NK-92 (cell line): ENCODE results near the gene ILDR1.

Experiments used
- DNase-seq: peaks from one replicate; lab custom pipeline; 2025; ENCODE audit not compliant: unreplicated experiment; lab: John Stamatoyannopoulos, UW

Gene ILDR1

DNA sequence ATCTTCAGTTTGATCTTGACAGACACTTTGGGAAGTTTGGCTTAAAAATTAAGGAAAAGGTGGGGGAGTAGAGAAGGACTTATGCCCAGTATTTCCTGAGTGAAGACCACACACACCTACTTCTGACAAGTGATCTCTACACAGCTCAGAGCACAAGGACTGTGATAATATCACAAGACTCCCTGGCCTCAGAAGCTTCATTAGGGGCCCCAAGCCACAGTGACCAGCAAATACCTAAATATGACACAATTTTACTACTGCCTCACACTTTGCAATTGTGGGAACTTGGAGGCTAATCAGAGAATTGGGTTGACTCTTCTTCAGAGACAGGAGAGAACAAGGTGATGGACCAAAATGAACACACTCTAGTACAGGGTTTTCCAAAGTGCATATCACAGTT lies 2.6 kb downstream of the ILDR1 start:
- no peak for DNase-seq

DNA sequence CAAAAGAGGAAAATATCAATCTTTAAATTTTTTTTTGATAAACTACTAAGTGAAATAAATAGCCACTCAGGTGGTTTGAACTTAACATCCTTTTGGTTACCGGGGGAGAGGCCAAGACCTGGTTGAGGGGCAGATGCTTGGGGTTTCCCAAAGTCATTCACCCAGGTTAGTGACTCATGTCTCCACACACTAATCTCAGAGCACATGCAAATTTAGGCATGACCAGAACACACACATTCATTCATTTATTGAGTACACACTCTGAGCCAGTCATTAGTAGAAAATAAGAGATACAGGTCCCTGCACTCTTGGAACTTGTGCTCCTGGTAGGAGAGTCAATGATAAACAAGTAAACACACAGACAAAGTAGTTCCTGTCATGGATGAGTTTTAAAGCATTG lies 7.3 kb downstream of the ILDR1 start:
- no peak for DNase-seq

DNA sequence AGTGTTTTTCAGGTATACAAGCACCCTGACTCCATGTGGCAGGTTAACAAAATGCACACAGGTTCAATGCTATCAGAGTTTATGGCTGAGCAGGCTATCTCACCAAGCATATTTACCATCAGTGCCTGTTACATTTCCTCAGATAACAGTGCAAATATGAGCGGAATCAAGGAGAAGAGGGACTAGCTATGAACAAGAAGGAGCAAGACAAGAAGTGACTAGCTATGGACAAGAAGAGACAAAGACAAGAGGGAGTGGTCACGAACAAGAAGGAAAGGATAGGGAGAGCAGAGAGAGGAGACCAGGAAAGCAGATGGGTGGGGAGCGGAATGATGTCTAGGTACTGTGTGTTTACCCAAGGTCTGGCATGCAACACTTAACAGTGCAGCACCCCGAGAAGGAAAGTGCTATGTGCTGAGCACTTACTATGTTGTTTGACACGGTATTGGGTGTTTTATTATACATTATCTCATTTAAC lies 8.6 kb downstream of the ILDR1 start:
- DNase-seq, result no peak

DNA sequence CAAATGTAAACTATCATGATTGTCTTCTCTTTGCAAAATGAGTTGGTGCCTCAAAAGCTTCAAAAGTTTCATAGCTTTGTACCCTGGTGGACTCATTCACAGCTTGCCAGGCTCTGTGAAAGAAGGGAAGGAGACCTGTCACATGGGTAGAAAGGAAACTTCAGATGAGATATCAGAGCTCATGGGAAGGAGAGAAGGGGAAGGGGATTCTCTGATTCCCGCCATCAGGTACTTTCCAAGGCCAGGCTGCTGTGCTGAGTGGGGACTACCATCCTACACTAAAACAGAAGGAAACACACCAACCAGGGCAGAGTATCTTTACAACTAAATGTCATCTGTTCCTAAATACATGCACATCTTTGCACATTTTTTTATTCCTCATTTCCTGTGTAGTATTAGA lies 9.2 kb downstream of the ILDR1 start:
- no peak for DNase-seq

DNA sequence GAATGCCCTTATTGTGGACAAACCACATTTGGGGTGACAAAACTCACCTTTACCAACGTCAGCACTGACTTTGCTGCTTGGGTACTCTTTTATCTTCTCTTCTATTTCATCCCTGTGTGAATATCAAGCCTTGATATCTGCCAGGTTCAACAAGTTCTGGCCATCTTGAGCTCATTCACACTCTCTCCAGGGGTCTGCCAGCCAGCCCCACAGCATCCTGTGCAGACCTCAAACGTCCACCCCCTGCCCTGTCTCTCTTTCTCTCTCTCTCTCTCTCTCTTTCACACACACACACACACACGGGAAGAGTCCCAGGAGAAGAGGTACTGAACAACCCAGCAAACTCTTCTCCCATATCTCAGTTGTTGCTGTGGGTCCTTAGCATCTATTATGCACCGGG lies 10.7 kb downstream of the ILDR1 start:
- no peak for DNase-seq

DNA sequence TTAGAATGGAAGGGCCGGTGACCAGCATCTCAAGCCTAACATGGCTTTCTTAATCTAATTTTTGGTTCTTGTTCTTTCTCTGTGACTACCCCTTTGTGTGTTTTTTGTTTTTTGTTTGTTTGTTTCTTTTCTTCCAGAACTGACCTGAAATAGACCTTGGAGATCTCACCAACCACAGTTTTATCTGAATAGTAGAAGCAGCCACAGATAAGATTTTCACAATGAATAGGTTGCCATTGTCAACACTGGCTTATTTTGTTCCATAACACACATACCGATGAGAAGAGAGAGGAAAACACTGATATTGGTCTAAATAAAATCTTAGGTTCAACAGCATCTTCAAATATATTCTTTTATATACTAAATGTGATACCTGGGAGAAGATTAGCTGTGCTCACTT lies 11.5 kb downstream of the ILDR1 start:
- no peak for DNase-seq

DNA sequence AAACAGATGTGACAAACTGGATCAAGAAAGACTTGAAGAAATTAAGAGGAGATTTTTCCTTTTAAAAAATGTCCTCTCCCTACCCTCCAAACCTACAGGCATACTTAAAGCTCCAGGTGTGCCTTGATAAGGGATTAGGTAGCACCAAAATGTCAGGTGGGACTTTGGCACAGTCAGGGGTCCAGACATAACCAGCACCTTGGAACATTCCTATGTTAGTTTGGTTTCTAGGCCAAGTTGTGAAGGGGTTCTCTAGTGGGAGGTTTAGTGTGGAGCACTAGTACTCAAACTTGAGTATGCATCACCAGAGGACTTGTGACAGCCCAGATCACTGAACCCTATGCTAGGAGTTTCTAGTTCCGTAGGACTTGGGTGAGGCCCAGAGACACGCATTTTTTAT lies 13.9 kb downstream of the ILDR1 start:
- DNase-seq, result no peak

DNA sequence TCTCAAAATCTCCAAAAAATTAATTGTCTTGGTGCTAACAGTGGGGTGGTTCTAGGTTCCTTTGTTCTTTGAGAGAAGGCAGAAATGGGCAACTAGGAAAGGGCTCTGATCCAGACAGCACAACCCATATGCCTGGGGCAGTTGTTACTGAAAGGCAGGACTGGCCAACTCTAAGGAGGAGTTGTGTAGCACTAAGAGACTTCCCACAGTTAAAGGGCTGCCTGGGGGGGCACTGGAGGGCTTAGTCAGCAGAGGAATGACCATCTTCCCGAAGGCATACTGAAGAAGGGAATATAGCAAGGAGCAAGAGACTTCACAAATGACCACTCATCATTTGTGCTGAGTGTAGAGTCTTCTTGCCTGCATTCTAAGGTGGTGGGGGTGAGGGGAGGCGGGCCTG lies 15.8 kb downstream of the ILDR1 start:
- no peak for DNase-seq

DNA sequence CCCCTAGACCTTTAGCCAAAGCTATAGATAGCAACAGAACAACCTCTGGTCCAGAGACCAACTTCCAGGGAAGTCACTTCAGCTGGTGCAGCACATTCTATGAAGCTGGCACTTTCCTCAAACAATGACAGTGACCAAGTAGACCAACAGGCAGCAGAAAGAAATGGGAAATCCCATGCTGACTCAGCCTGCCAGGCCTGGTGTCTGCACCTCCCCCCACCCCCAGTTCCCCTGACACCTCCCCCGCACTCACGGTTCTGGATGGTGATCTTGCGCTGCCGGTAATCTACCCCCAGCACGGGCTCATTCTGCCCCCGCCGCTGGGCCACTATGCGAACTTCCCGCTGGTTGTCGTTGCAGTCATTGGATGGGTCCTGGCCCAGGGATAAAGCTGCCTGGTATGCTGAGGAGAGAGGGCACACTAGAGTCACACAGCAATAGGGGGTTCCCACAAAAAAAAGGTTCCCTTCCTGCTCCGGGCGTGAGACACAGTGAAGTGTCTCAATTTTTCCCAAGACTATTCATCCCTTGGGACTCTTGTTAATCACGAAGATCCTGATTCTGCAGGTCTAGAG lies 17.0 kb downstream of the ILDR1 start:
- DNase-seq, result no peak

DNA sequence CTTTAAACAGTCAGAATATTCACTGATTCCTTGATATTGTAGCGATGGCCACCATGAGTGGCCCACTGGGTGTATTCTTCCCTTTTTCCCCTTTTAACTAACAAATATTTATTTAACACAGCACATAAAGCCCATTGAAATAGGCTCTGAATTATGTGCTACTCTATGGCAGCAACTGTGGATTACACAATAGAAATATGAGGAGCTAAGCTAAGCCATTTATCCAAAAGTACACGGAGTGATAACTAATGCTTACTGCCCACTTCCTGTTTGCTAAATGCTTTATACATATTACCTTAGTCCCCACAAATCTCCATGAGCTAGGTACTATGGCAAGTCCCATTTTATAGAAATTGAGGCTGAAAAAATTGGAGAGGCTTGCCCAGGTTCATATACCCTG lies 17.9 kb downstream of the ILDR1 start:
- no peak for DNase-seq

DNA sequence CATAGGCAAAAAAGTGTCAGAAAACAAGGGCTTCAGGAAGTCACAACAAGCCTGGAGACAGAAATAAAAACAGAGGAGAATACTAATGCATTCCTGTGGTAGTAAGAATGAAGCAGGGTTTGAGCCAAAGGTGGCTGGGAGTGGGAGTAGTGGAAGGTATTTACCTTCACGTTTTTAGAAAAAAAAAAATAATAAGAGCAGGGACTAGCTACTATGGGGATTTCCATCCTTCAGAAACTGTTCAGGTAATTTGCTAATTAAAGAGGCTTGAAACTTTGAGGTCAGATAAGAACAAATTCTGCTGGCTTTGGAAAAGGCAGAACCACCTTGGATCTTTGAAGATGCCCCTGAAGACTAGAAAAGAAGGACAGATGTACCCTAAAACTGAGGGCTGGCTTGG lies 18.4 kb downstream of the ILDR1 start:
- no peak for DNase-seq

DNA sequence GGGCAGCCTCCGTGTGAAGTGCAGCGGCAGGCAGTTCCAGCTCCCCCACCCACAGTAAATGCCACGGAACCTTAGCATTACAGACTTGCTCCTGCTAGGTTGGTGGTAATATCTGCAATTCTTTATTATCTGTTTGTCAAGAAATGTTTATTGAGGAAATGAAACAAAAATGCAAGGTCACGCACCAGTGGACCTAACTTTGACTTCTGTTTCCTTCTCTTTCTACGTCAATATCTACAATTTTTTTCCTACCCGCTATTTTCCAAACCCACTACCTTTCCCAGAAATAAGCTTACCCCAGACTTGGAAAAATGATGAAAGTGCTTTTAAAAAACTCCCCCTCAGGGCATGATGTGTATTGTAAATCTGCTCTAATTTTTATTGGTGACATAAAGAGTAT lies 18.9 kb downstream of the ILDR1 start:
- no peak for DNase-seq

DNA sequence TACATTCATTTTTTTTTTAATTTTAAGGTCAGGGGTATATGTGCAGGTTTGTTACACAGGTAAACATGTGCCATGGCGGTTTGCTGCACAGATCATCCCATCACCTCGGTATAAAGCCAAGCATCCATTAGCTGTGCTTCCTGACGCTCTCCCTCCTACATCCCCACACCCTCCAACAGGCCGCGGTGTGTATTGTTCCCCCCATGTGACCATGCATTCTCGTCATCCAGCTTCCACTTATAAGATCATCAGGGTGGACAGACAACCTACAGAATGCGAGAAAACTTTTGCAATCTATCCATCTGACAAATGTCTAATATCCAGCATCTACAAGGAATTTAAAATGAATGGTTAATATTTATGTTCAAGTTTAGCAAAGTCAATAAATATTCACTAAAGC lies 19.4 kb downstream of the ILDR1 start:
- DNase-seq, result no peak

DNA sequence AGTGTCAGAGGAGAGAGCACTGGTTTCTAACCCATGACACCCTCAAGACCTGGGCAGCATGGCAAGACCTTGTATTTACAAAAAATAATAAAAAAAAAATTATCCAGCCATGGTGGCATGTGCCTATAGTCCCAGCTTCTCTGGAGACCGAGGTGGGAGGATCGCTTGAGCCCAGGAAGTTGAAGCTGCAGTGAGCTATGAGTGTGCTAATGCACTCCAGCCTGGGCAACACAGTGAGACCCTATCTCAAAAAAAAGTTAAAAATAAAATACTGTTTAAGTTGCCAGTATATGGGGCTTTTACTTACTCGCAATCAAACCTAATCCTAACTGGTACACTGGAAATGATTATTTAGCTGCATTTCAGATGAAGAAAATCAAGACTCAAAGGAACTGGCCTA lies 20.2 kb downstream of the ILDR1 start:
- DNase-seq, result no peak

DNA sequence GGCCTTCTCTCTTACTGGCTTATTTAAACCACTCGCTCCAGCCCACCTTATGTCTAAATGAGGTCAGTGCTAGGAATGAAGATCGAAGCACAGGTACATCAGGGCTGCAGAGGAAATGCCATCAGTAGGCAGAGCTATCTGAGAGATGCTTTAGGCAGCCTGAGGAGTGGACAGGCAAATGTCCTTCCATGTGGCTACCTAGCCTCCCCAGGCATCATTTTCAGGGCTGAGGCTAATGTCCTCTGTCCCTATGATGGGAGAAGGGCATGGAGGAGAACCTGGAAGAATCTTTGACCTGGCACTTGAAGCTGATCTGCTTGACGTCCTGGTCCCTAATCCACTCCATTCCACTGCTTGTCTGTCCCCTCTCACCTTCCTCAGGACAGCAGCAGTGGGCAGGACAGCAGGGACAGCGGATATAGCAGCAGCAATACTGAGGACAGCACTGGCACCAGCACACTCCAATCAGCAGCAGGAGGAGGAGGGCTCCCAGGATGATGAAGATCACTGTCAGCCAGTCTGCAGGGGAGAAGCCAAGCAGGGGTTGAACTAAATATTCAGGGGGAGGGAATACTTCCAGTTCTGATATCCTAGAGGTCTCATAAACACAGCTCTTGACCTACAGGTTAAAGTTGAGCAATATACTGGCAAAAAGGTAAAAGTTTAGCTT lies 21.0 kb downstream of the ILDR1 start:
- DNase-seq, result no peak

DNA sequence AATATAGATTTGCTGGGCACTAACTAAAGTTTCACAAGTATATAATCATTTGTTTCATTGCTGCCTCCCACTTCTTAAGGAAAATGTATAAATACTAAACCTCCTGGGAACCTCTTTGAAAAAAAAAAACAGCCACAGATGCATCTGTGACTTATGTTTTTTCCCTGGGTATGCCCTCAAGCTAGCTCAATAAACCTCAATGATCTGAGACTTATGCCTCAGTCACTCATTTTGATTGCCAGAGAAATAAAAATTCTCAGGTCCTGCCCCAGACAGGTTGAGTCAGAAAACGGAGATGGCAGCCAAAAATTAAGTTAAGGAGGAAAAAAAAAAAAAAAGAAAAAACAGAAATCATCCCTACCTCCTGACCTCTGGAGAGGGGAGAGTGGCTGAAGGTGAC lies 22.1 kb downstream of the ILDR1 start:
- no peak for DNase-seq

DNA sequence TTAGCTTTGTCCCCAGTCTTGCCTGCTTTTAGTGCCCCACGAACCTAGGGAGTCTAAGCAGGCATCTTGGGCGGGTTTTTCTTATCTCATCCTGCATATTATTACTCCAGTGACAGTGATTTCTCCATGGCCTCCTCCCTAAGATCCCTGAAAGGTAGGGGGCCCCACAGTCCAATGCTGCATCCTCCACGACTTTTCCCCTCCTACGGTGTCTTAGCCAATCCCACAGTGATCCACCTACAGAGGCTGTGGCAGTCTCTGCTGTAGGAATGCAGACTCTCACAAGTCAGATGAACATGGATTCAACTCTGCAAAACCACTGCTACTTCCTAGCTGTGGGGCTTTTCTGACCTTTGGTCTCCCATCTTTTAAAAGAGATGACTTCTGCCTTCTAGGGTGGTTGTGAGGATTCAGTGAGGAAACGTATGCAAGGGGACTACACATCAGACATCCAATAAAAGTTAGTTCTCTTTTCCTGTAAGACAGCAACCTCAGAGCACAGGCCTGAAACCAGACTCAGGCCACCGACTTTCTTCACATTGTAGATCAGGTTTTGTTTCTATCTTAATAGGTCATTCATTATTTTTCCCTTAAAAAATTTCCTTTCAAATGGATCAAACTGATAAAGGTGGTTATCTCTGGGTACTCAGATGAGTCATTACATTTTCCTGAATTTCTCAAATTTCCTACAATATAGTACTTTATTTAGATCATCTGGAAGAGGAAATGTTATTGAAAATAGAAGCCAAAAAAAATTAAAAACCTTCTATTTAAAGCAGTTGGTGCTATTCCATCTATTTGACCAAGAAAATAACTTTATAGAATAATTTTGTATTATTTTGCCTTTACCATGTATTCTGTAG lies 23.2 kb downstream of the ILDR1 start:
- no peak for DNase-seq

DNA sequence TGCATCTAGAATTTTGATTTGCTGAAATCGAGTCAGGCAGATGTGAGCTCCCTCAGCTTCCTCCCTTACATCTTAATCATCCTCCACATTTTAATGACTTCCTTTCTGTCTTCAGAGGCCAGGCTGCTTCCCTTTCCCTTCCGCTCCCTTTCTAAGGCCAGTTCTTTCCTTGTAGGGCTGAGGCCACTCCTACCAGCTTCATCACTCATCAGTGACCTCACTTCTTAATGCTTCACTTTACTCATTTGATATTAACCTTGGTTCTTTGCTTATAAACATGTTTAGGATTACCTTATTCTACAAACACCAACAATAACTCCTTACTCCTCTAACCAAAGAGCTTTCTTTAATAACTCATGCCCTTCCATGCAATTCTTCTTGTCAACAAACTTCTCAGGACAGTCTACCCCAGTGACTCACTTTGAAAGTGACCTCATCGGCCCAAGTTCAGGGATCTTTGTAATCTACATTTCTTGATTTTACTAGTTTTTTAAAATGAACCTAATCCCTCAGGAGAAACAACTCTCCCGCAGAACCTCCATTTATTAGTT lies 23.9 kb downstream of the ILDR1 start:
- DNase-seq, result no peak

DNA sequence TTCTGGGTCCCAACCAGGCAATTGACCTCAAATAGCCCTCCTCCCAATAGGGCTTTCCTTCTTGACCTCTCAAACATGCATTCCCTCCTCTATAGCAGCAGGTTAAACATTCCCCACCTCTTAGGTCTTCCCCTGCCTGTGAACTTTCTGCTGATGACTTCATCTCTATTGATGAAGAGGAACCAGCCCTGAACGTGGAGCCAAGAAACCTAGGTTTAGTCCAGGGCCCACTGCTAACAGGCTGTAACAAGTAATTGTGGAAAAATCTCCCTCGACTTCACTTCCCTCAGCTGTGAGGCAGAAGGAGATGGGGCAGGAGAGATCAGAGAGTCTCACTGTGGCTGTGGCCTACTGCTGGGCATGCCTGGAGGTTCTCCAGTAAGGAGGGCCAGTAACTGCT lies 24.7 kb downstream of the ILDR1 start:
- DNase-seq, result no peak

DNA sequence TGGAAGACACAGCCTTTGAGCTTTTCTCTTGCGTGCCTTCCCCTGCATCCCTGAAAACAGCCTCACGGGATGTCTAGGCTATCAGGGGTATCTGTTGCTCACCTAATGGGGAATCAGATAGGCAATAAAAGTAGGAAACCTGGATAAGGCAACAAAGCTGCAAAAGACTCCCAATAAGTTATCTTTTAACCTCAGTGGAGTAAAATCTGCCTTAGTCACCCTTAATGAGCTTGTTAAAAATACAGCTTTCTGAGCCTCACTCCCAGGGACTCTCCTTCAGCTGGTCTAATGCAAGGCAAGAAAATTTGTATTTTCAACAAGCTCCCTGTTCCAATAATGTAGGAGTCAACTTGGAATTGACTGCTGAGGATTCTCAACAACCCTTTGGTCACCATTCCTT lies 25.6 kb downstream of the ILDR1 start:
- DNase-seq, result no peak

DNA sequence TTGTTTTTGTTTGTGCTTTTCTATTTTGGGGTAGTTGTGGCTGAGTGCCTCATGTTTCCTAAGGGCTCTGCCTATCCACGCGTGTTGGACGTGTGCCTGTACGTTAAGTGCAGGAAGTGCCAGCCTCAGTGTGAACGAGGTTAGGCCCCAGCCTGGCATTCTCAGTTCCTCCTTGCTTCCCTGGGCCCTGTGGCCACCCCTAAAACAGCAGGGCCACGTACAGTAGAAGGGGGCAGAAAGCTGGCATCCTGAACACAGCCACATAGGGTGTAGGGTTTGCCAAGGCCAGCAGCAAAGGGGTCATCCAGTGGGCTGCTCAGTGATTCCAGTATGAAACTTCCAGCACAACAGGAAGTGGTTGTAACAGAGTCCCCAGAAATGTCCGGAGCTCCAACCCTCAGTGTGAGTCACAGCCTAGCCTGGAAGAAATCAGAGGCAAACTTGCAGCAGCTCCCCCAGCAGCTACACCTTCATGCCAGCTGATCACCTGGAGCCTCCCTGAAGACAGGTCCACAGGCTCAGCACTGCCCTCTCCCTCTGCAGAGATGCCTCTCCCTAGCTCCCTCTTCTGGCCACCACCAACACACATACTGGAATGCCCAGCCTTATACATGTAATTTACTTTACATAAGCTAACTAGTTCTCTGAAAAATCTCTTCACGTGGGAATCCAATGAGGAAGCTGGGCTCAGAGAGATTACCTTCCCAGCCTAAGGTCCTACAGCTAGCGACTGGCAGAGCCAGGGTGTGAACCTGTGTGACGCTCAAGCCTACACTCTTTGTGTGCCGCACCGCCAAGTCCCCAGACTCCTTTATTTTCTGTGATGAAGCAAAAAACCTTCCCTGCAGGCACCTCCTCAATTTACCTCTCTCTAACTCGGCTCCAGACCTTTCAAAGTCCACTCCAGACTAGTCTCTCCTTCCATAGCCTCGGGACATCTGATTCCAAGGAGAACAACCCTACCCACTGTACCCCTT lies 26.6 kb downstream of the ILDR1 start:
- DNase-seq, result no peak
